ENCODE data around the gene LRRK1.

DNA sequence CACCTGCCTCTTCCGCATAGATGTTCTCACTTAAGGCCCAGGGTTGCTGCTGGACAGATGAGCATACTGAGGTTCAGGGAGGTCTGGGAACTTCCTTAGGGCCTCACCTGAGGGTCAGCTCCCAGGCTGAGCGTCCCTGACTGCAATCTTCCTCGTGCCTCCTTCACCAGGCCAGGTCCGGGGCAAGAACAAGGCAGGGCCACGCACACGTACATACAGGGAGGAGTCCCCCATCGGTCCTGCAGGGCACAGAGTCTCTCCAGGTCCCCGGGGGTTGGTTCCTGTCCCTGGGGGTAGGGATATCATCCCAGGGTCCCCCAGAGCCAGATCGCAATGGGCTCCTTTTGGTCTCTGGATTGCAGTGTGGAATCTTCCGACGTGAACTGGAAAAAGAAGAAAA is 130.1 kb downstream of the LRRK1 start:
- TF ChIP-seq CTCF (optimal IDR thresholded peaks at IDR 0.05 in 1 of 3, IDR thresholded peaks at IDR 0.05 in 1 of 3, conservative IDR thresholded peaks at IDR 0.05 in 1 of 3; ENCODE audit: extremely low read depth in 1 of 3, insufficient read depth in 2 of 3, low read length in 3 of 3) (no peak), EZH2 (IDR thresholded peaks at IDR 0.05; ENCODE audit: low read length) (no peak)
